NCI-H524 (cell line): Measurements from ENCODE around the gene FAM117A.
"Not testable (repeated sequence)": the region's sequence is repeated elsewhere in the genome, so short reads cannot be mapped to it uniquely, and the experiment has no call there.

Source experiments
- DNase-seq, 2 experiments: peaks; one replicate each; lab custom pipeline; 2025; lab: John Stamatoyannopoulos, UW

The FAM117A gene

DNA sequence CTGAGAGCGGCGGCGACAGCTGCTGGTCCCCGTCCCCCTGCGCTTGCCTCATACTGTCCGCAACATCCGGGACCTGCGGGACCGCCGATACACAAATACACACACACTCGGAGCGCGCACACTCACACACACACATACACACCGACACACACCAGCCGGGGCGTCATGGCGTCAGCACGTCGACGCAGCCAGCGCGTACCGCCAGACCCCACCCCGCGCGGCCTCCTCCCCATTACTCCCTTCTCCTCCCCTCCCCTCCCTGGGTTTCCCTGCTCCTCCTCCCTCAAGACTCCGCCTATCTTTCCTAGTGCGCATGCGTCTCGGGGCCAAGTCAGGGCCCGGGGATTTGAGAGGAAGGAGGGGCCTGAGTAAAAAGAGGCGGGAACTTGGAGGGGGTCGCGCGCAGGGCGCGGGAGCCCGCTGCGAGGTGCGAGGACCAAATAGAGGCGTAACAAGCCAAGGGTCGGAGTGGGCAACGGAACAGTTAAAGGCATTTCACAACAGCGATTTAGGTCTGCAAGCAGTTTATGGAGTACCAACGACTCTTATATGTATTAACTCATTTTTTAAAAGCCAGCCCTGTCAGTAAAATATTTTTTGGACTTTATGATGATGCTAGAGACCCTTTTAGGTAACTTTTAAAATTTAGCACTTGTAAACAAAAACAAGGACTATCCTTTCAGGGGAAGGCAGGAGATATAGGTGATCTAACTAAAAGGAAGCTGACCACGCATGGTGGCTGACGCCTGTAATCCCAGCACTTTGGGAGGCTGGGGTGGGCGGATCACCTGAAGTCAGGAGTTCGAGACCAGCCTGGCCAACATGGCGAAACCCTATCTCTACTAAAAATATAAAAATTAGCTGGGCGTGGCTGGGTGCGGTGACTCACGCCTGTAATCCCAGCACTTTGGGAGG, 85.7 kb downstream of the FAM117A start, which contains the start of gene SPOP:
Gene SPOP, minus strand, starts transcription at position 165 of the 915 bp plus-strand sequence. CDS start 55,287 bp downstream, outside the sequence.
- DNase-seq, result peak; percentile 99

DNA sequence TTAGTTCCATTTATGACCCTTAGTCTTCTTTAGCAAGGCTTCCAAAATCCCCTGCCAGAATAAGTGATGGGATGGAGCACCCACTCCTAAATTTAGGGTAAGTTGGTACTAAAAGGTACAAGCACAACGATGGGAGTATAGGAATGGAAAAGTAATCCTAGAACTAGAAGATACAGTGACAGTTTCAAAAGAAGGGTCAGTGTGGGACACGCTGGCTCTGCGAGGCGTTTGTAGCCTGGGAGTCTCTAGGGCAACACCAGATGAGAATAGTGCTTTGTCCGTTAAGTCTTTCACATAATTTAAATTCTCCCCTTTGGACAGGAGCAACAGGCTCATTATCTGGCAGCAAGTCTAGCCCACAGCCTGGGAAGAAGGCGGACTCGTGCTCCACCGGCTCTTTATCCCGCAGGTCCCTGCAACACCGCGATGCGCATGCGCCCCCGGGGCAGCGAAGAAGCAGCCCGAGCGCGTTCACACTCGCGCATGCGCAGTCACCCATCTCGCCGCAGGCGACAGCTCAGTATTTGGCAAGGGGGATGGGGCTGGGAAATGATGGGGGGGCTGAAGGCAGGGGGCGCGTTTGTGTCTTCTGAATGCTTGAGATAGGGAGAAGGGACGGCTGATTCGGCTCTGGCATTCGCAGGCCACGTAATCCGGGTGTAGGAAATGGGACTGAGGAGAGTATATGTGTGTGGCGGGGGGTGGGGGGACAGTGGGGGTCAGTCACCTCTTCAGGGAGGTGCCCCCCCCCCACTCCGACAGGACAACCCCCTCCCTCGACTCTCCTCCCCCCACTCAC, 86.6 kb downstream of the FAM117A start:
- DNase-seq, result peak; percentile 91 to 97

DNA sequence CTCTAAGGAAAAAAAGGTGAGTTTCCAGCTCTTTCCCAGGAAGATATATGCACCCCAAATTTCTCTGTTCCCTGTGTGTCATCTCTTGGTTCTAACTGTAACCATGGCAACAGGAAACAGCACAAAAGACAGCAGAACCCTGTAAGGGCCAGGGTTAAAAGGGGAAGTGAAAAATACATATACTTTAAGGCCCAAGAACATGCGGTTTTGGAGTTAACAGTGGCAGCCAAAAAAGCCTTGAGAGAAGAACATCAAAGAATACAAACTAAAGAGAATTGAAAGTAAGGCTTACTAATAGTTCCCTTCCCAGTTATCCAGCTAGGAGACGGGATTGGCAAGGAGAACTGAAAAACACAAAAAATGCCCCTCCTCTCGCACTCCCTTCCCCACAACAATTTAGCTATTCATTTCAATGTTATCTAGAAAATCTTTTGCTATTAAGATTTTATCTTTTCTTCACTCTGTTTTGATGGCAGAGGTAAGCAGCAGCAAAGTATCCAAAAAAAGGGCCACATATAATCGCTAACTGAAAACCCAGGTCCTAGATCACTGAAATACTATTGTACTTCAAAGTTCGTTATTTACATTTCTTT, 87.6 kb downstream of the FAM117A start:
- DNase-seq, result no peak

DNA sequence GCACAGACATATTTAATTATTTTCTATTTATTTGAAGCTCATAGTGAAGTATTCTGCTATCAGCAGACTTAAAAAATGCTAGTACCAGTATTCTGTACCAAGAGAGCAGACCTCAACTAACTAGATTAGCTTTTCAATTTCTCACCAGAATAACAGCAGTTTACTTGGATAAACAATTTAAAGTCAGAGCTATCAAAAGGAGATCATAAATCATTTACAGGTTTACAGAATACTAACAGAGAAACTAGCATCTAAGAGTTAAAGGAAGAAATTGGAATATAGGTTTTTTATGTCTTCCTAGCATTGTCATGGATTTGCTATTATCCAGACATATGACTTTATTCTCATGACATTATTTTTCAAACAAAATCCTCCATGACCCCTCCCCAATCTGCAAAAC, 89.4 kb downstream of the FAM117A start:
- DNase-seq, result no peak

DNA sequence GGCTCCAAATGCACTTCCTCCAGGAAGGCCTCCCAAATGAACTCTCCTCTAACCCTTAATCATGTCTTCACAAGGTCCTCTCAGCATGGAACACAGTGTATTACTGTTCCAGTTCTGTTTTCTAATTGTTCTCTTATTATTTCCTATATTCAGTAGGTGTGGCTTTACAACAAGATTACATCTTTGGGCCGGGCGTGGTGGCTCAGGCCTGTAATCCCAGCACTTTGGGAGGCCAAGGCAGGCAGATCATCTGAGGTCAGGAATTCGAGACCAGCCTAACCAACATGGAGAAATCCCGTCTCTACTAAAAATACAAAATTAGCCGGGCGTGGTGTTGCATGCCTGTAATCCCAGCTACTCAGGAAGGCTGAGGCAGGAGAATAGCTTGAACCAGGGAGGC, 90.3 kb downstream of the FAM117A start:
- DNase-seq, result not testable (repeated sequence)

DNA sequence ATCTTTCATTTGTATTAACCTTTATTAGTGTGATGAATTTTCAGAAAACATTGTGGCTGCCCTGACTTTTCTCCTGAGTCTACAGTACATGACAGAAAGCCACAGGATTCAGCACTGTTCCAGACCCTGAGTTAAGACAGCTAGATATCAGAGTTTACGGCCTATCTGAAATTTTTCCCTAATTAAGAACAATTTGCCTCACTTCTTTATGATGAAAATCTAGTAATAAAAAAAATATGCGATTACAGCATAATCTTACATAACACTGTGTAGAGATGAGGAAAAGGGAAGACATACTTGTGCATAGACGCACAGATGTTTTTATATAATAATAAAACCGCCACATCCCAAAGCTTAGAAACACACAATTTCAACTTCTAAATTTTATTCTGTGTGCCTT, 93.3 kb downstream of the FAM117A start:
- no peak for DNase-seq

DNA sequence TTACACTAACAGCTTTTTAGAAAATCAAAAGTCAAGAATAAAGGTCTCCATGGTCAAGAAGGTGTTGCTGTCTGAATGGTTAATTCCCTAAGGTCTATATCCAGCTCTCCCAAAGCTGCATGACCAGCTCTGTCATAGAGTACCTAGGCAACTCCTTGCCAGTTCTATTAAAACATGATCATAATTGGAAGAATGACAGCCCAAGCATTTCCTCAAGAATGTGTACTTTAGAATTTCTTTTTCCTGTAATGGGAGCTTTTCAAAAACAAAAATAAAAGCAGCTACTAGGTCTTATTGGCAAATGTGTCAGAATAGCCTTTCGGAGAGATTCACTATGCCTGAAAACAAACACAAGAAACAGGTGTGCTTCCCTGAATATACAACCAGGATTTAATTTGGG, 93.9 kb downstream of the FAM117A start:
- DNase-seq, result no peak

DNA sequence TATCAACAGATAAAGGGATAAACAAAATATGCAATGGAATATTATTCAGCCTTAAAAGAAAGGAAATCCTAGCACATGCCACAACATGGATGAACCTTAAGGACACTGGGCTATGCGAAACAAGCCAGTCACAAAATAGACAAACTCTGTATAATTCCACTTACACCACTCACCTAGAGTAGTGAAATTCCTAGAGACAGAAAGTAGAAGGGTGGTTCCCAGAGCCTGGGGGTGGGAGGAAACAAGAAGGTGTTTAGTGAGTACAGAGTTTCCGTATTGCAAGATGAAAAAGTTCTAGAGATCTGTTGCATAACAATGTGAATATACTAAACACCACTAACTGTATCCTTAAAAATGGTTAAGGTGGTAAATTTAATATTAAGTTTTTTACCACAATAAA, 96.1 kb downstream of the FAM117A start:
- DNase-seq, result no peak

DNA sequence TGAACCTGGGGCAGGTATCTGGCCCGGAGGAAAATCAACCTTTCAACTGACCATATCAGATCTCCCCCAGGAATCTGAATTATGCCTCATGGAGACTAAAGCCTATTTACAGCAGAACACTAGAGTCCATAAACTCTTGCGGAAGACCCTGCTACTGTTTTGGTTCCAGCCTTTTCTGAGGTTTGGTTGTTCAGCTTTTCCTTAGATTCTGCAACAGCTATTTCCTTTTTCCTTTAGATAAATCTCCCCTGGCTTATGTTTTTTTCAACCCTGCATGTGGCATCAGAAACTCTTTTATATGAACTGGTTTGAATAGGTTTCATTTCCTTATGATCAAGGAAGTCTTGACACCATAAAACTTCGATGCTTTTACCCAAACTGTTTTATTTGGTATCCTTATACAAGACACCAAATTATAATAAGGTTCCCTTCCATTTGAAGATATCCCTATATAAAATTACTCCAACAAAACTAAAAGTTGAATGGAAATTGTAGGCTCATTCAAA, 99.2 kb downstream of the FAM117A start:
- no peak for DNase-seq
